Measurements from ENCODE around the gene CCDC92B. TPM values are rescaled to one million over a fixed set of nuclear protein-coding genes. Genes with fewer than 3 reads are reported as not detected.
A peak's percentile ranks its signal among the peaks of the same experiment; 100 is the strongest.
"Not testable (repeated sequence)": the region's sequence is repeated elsewhere in the genome, so short reads cannot be mapped to it uniquely, and the experiment has no call there.

The CCDC92B gene
- total and polyA plus RNA-seq, 2 of the 4 experiments (the other 2 are of a cell fraction), result not detected

- ATAC-seq (ENCODE audit: low read depth); POLR2A ChIA-PET (ENCODE audit: unreplicated experiment); H3K9ac ChIP-seq (ENCODE audit: low read depth, low read length); DNase-seq; CTCF ChIA-PET; BruUV-seq (replicated peaks); H2AK5ac ChIP-seq (ENCODE audit: low read depth, low read length); H4K5ac ChIP-seq (ENCODE audit: low read depth, low read length); H3K14ac ChIP-seq (replicated peaks; ENCODE audit: low read depth, low read length); H2AK9ac ChIP-seq (replicated peaks; ENCODE audit: low read depth, low read length, poor library complexity); H3K4me3 ChIP-seq (ENCODE audit: insufficient read depth, low read depth, low read length); H3K27ac ChIP-seq (ENCODE audit: insufficient read depth, low read length); H3K18ac ChIP-seq (ENCODE audit: low read depth, low read length); H3K4ac ChIP-seq (ENCODE audit: low read depth, low read length); H2BK20ac ChIP-seq (ENCODE audit: low read depth, low read length); intact Hi-C loops (cut with micrococcal nuclease); H3K4me2 ChIP-seq (ENCODE audit: low read depth, low read length); dilution Hi-C loops (cut with HindIII; ENCODE audit: low sequenced_read_pairs, unreplicated experiment); H4K91ac ChIP-seq (ENCODE audit: insufficient read depth, low read depth, low read length); H3K4me1 ChIP-seq (ENCODE audit: control insufficient read depth, insufficient read depth, low read length); H2BK120ac ChIP-seq (ENCODE audit: low read depth, low read length); H4K8ac ChIP-seq (ENCODE audit: low read depth in 2 of 2, low read length in 2 of 2); H2BK15ac ChIP-seq (ENCODE audit: low read depth, low read length); H3K9me3 ChIP-seq (ENCODE audit: control insufficient read depth, insufficient read depth, low read length); H3K27me3 ChIP-seq (ENCODE audit: control insufficient read depth, insufficient read depth, low read length); H3K9me1 ChIP-seq (ENCODE audit: insufficient read depth, low read length); H3K23ac ChIP-seq (ENCODE audit: low read depth, low read length); H3K56ac ChIP-seq (ENCODE audit: extremely low read depth, insufficient read depth, low read length); H2AFZ ChIP-seq (replicated peaks; ENCODE audit: low read length, poor library complexity): not testable (repeated sequence)
- peaks cover 37% of the 10 kb centered on the region for H3K36me3 ChIP-seq (ENCODE audit: control insufficient read depth, insufficient read depth, low read length)
- peak overlapping the region; percentile 49 for H2BK5ac ChIP-seq (ENCODE audit: low read depth, low read length, poor library complexity, severe bottlenecking)
- peaks cover 40% of the 10 kb centered on the region; the same call in 1 of the 2 replicates for H4K20me1 ChIP-seq (ENCODE audit: insufficient read depth, low read length)
- 100% methylated on average over 1 of the region's 1 CpG; no CpG with 5 or more reads in 1 of the 2 experiments for WGBS, 2 experiments (ENCODE audit: extremely low coverage in 2 of 2, insufficient read length in 1 of 2)
- in situ Hi-C loops (cut with MboI; ENCODE audit: low sequenced_read_pairs), result loop anchor here (10.0 kb wide), 1 partner anchor 254 kb away; no protein-coding TSS in a partner anchor
- peaks cover 20 to 70% of the 10 kb centered on the region in 2 experiments; a peak in 3 of 4 replicates for H3K79me1 ChIP-seq (ENCODE audit: low read depth in 1 of 2, low read length in 2 of 2)
Observed at GRCh38 chr17:2679247-2679646, 70.2 kb downstream of the CCDC92B start.

Small RNA genes lying within 50 kb of the gene (microRNA-seq; reads per million reads assigned to microRNA genes)
- gene MIR1253 (ENCODE audit: insufficient read depth in 1 of 2, insufficient read length in 1 of 2, unreplicated experiment in 1 of 2), result 0 reads per million in 2 experiments
- 0 to 1.1 reads per million in 2 experiments for gene MIR6776 (ENCODE audit: insufficient read depth in 1 of 2, insufficient read length in 1 of 2, unreplicated experiment in 1 of 2)
- gene RN7SL608P (ENCODE audit: insufficient read depth, insufficient read length), result not detected
- not detected for gene hsa-mir-1253 (ENCODE audit: insufficient read depth, insufficient read length)

Small RNA genes lying within 50 kb of the gene (small RNA-seq; reads per million reads assigned to genes)
- 0 reads per million in 5 experiments for gene MIR1253
- gene MIR6776, result 0 to 0.76 (median 0) reads per million in 5 experiments
- gene RN7SL608P, result 0 reads per million in 5 experiments
- gene hsa-mir-1253, result 0 reads per million in 5 experiments

Other genes with a start within 250 kb of the CCDC92B start
- gene METTL16, start 237.8 kb downstream of the CCDC92B start, total RNA-seq (2012; rRNA removed), result 15.4 and 15.8 TPM in 2 replicates
- gene METTL16, start 237.8 kb downstream of the CCDC92B start, polyA plus RNA-seq (2012; rRNA removed), result 9.4 and 11.8 TPM in 2 replicates
- gene PAFAH1B1, start 156.0 kb downstream of the CCDC92B start, total RNA-seq (2012; rRNA removed), result 121 and 127 TPM in 2 replicates
- 52.7 and 64.5 TPM in 2 replicates for gene PAFAH1B1, start 156.0 kb downstream of the CCDC92B start, polyA plus RNA-seq (2012; rRNA removed)
- 12.5 and 12.9 TPM in 2 replicates for gene CLUH, start 37.9 kb downstream of the CCDC92B start, total RNA-seq (2012; rRNA removed)
- gene CLUH, start 37.9 kb downstream of the CCDC92B start, polyA plus RNA-seq (2012; rRNA removed), result 42.0 and 51.0 TPM in 2 replicates
- gene RAP1GAP2, start 46.8 kb upstream of the CCDC92B start, total RNA-seq (2012; rRNA removed), result 4.7 and 5.7 TPM in 2 replicates
- 7.5 and 8.6 TPM in 2 replicates for gene RAP1GAP2, start 46.8 kb upstream of the CCDC92B start, polyA plus RNA-seq (2012; rRNA removed)

Measured in IMR-90 (cell line).